Head of caudate nucleus (tissue), 42 donors: Measurements from ENCODE around the gene TCEA3.

Experiments
- DNase-seq, 42 donors: peaks; one replicate each; pipeline versions ENCODE4 v3.0.0 to v3.0.0-alpha.2; 2020 to 2021; ENCODE audit warnings: mixed read lengths in 7 of 42
- intact Hi-C: fragments of 100-400 bp; cut with DNase I; formaldehyde crosslinking; loops from one replicate; pipeline ENCODE4 v1.15.0; 2022

TCEA3 gene

GRCh38 chr1:23423415-23424292 lies 894 bp downstream of the TCEA3 start:
- intact Hi-C loops: no loop called here
- DNase-seq: no peak

GRCh38 chr1:23422941-23423340 lies 1.6 kb downstream of the TCEA3 start:
- DNase-seq: peak in 13 of 42 donors; percentile 16 to 53 (median 28)
- intact Hi-C loops: no loop called here

DNA sequence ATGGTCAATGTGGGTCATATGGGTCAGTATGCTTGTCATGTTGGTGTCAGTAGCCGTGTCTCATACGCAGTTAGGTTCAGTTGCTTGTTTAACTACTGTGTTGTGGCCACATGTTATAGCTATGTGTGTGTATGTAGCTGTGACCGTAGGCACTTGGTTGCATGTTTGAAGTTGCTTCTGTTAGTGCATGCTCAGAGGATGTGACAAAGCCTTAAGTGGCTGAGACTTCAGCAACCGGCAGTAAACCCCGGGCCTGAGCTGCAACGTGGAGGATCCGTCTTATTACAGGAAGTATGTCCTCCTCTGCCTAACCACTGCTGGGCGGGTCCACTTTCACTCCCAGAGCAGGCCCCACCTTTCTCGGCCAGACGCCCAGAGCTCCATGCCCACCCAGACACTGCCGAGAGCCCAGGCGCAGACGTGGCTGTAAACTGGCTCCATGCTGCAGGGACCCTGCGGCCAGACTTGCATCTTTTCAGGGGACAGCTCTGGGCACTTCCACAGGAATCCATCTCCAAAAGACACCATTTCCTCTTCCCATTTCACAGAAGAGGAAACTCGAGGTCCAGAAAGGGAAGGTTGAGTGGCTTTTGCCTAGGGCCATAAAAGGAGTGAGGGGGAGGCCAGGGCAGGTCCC lies 2.2 kb downstream of the TCEA3 start:
- peak in 4 of 42 donors; percentile 12 to 29 (median 18) for DNase-seq
- intact Hi-C loops: no loop called here

GRCh38 chr1:23421753-23422240 lies 2.8 kb downstream of the TCEA3 start:
- DNase-seq: peak in 5 of 42 donors; percentile 22 to 59 (median 24)
- intact Hi-C loops: no loop called here

GRCh38 chr1:23421343-23421742 lies 3.2 kb downstream of the TCEA3 start:
- no peak for DNase-seq
- intact Hi-C loops: no loop called here

- no peak for DNase-seq
- intact Hi-C loops: no loop called here
Observed at GRCh38 chr1:23420778-23421177, 3.8 kb downstream of the TCEA3 start.

DNA sequence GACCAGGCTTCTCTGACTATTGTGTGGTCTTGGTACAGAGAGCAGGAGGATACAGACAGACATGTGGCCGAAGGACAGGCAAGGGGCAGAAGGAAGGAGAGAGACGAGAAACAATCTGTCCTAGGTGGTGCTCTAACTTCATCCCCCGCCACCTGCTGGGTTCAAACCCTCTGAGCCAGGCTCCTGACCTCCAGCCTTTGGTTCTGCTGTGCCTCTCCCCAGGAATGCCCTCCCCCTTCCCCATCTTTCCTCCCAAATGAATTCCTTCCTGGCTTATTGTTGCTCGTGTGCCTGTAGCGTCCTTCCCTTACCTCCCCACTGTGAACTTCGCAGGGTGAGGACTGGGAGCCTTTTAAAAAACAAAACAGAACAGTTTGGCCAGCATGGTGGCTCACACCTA lies 5.4 kb downstream of the TCEA3 start:
- no peak for DNase-seq
- intact Hi-C loops: no loop called here

- DNase-seq: no peak
- intact Hi-C loops: no loop called here
Observed at GRCh38 chr1:23417570-23417969, 7.0 kb downstream of the TCEA3 start.

DNA sequence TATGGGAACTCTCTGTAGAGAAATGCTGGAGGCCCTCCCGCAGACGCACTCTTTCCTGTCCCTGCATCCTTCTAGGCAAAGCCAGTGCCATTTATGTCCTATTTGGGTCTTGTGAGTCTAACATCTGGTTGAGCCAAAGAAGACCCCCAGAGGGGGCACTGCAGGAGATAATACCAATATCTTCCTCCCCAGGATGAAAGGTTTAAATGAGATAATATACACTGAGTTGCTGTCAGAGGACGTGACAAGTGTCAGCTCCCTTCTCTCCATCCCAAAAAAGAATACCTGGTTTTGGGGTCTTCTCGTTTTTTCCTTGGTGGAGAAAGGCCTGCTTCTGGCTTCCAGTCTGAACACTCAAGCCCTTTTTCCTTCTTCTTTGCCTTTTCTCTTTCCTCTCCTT lies 7.6 kb downstream of the TCEA3 start:
- no peak for DNase-seq
- intact Hi-C loops: no loop called here

- DNase-seq: no peak
- intact Hi-C loops: no loop called here
Observed at GRCh38 chr1:23408797-23409290, 15.7 kb downstream of the TCEA3 start.

GRCh38 chr1:23407016-23407630 lies 17.4 kb downstream of the TCEA3 start:
- intact Hi-C loops: no loop called here
- DNase-seq: no peak

DNA sequence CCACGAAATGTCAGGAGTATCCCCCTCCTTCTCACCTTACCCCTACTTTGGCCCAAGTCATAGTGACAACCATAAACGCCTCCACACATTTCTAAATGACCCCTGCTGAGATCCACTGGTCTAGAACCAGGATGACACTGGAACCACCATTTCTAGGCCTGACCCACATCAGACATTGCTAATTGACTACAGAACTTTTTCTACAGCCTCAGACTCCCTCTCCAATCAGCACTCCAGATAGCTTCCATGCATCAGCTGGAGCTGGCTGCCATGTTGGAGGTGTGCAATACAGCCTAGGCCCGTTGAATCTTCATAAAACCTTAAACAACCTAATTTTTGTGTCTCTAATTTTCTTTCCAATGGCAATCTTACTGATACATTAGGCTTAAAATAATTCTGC lies 18.6 kb downstream of the TCEA3 start:
- no peak for DNase-seq
- intact Hi-C loops: no loop called here

GRCh38 chr1:23403735-23404486 lies 20.6 kb downstream of the TCEA3 start:
- intact Hi-C loops: no loop called here
- DNase-seq: peak; percentile 75 to 96 (median 91)

- intact Hi-C loops: no loop called here
- no peak for DNase-seq
Observed at GRCh38 chr1:23403355-23403734, 21.2 kb downstream of the TCEA3 start.

GRCh38 chr1:23403038-23403336 lies 21.6 kb downstream of the TCEA3 start:
- peak in 1 of 42 donors; percentile 36 for DNase-seq
- intact Hi-C loops: no loop called here

GRCh38 chr1:23402286-23403037 lies 22.1 kb downstream of the TCEA3 start:
- peak in 14 of 42 donors; percentile 10 to 56 (median 27) for DNase-seq
- intact Hi-C loops: no loop called here

- DNase-seq: no peak
Observed at GRCh38 chr1:23401313-23401712, 23.2 kb downstream of the TCEA3 start.

GRCh38 chr1:23400324-23401114 lies 24.0 kb downstream of the TCEA3 start:
- no peak for DNase-seq
- intact Hi-C loops: no loop called here

More at GRCh38 chr1:23401313-23401712, 23.2 kb downstream of the TCEA3 start:
- intact Hi-C loops: no loop called here
